ENCODE results near the gene TLK2.

Gene TLK2

GRCh38 chr17:62641951-62642350 lies 163.3 kb downstream of the TLK2 start:
- TF ChIP-seq POLR2AphosphoS5 (IDR thresholded peaks at IDR 0.05; ENCODE audit: low read depth, low read length), result no peak
- TF ChIP-seq TAF1 (IDR thresholded peaks at IDR 0.05; ENCODE audit: borderline replicate concordance, insufficient read depth, low read length), result no peak
- no peak for TF ChIP-seq SIN3A (IDR thresholded peaks at IDR 0.05; ENCODE audit: borderline replicate concordance, insufficient read depth, low read length)
- TF ChIP-seq FOXP2 (optimal IDR thresholded peaks at IDR 0.05; ENCODE audit: borderline replicate concordance, extremely low read depth, extremely low read length, insufficient read depth), result no peak
- TF ChIP-seq REST (IDR thresholded peaks at IDR 0.05; ENCODE audit: insufficient read depth in 1 of 2, low read depth in 2 of 2, low read length in 2 of 2), result no peak

GRCh38 chr17:62643496-62643895 lies 164.9 kb downstream of the TLK2 start:
- no peak for TF ChIP-seq REST (IDR thresholded peaks at IDR 0.05; ENCODE audit: insufficient read depth in 1 of 2, low read depth in 2 of 2, low read length in 2 of 2)
- no peak for TF ChIP-seq POLR2AphosphoS5 (IDR thresholded peaks at IDR 0.05; ENCODE audit: low read depth, low read length)
- no peak for TF ChIP-seq FOXP2 (optimal IDR thresholded peaks at IDR 0.05; ENCODE audit: borderline replicate concordance, extremely low read depth, extremely low read length, insufficient read depth)
- TF ChIP-seq SIN3A (IDR thresholded peaks at IDR 0.05; ENCODE audit: borderline replicate concordance, insufficient read depth, low read length), result no peak
- TF ChIP-seq TAF1 (IDR thresholded peaks at IDR 0.05; ENCODE audit: borderline replicate concordance, insufficient read depth, low read length), result no peak

DNA sequence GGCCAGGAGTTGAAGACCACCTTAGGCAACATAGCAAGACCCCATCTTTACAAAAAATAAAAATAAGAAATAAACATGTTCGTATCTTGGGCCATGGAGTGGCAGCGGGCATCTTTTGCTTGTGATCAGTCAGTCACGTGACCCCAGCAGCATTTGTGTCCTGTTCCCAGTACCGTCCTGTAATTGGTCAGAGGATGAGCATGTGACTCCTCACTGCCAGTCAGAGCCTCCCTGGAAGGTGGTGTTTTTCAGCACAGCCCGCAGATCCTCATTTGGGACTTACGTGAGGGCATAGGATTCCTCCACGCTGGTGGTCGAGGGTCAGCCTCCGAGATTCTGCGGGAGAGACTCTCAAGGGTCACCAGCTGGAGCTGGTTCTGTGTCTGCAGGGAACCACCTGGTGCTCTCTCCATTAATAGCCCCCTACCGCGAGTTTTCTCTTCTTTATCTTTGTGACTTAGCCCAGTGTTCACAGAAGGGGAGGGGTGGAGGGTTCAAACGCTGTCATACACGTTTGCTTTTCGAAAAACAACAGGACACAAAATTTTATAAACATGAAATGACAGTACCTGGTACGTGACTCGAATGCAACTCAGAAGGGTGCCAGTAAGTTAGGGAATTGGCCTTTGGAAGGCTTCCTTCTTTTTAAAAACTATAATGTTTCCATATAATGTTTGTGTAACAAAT lies 166.0 kb downstream of the TLK2 start:
- TF ChIP-seq TAF1 (IDR thresholded peaks at IDR 0.05; ENCODE audit: borderline replicate concordance, insufficient read depth, low read length) (no peak), POLR2AphosphoS5 (IDR thresholded peaks at IDR 0.05; ENCODE audit: low read depth, low read length) (no peak), FOXP2 (optimal IDR thresholded peaks at IDR 0.05; ENCODE audit: borderline replicate concordance, extremely low read depth, extremely low read length, insufficient read depth) (no peak), SIN3A (IDR thresholded peaks at IDR 0.05; ENCODE audit: borderline replicate concordance, insufficient read depth, low read length) (no peak), REST (IDR thresholded peaks at IDR 0.05; ENCODE audit: insufficient read depth in 1 of 2, low read depth in 2 of 2, low read length in 2 of 2) (no peak)

DNA sequence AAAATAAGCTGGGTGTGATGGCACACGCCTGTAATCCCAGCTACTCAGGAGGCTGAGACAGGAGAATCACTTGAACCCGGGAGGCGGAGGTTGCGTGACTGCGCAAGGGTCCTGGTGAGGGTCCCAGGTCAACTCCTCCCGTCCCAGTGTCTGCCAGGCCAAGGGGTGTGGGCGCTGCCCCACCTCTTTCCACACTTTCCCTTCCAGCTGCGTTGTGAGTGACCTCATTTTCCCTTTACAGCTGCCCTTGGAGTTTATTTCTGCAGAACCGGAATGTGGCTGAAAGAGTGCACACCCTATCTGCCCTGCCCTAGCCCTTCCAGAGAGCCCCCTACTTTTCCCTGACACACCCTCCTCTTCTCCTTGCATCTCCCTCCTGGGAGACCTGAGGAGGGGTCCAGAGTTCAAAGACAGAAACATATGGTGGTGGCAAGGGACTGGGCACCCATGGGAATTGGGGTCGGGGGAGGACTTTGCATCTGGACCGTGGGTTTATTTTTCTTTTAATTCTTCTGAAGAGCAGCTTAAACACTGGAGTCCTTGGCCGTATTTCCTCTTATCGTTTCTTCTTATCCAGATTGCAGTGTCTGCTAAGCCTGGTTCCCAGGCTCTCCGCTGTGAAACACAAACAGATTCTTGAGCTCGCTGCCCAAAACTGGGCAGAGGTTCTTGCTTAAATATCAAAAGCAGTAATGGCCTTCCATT lies 169.8 kb downstream of the TLK2 start:
- TF ChIP-seq REST (IDR thresholded peaks at IDR 0.05; ENCODE audit: insufficient read depth in 1 of 2, low read depth in 2 of 2, low read length in 2 of 2), result no peak
- no peak for TF ChIP-seq FOXP2 (optimal IDR thresholded peaks at IDR 0.05; ENCODE audit: borderline replicate concordance, extremely low read depth, extremely low read length, insufficient read depth)
- TF ChIP-seq TAF1 (IDR thresholded peaks at IDR 0.05; ENCODE audit: borderline replicate concordance, insufficient read depth, low read length), result no peak
- TF ChIP-seq SIN3A (IDR thresholded peaks at IDR 0.05; ENCODE audit: borderline replicate concordance, insufficient read depth, low read length), result no peak
- no peak for TF ChIP-seq POLR2AphosphoS5 (IDR thresholded peaks at IDR 0.05; ENCODE audit: low read depth, low read length)

Data from PFSK-1 (cell line).